OCI-LY7 (cell line): Measurements from ENCODE around the gene BHLHE41.

Source experiments
- CTCF ChIP-seq: fragments of 200-600 bp; sonication (generic); conservative IDR thresholded peaks from 2 replicates; pipeline ENCODE4 v1.5.1; 2014; ENCODE audit warnings: mild to moderate bottlenecking, antibody characterized with exemption, low read length, moderate library complexity, mixed read lengths
- EZH2phosphoT487 ChIP-seq: fragments of 200-600 bp; sonication (generic); IDR thresholded peaks from 2 replicates; pipeline ENCODE4 v1.6.1; 2018; ENCODE audit warnings: low read depth, borderline replicate concordance, mild to moderate bottlenecking, mixed run types, antibody characterized with exemption, low read length, moderate library complexity, mixed read lengths

- no peak for TF ChIP-seq CTCF
- no peak; the same call in 1 of the 2 replicates for TF ChIP-seq EZH2phosphoT487
These were observed 1.8 kb upstream of the BHLHE41 start for GRCh38 chr12:26126340-26127284.
